IPS-20b (cell line): ENCODE results near the gene LLPH.

Experiments
- H3K27ac ChIP-seq: one replicate; pipeline ENCODE4 v1.5.1; 2013; ENCODE audit warnings: low read length
- H3K27me3 ChIP-seq: 2 replicates; pipeline ENCODE4 v1.6.1; 2013; ENCODE audit warnings: mild to moderate bottlenecking, low read length, inconsistent platforms; ENCODE audit not compliant: insufficient read depth
- H3K36me3 ChIP-seq: 2 replicates; pipeline ENCODE4 v1.6.1; 2013; ENCODE audit warnings: low read depth, mild to moderate bottlenecking, inconsistent platforms, low read length, moderate library complexity; ENCODE audit not compliant: insufficient read depth
- H3K4me1 ChIP-seq: 2 replicates; pipeline ENCODE4 v1.6.1; 2013; ENCODE audit warnings: mild to moderate bottlenecking, control low read depth, inconsistent platforms, low read length, moderate library complexity; ENCODE audit not compliant: insufficient read depth
- H3K4me3 ChIP-seq: 2 replicates; pipeline ENCODE4 v1.5.1; 2013; ENCODE audit warnings: mild to moderate bottlenecking, low read length, inconsistent platforms
- H3K9ac ChIP-seq: 2 replicates; pipeline ENCODE4 v1.6.1; 2013; ENCODE audit warnings: low read depth, mild to moderate bottlenecking, inconsistent platforms, low read length, moderate library complexity
- H3K9me3 ChIP-seq: 2 replicates; pipeline ENCODE4 v1.6.1; 2013; ENCODE audit warnings: mild to moderate bottlenecking, low read depth, low read length, inconsistent platforms; ENCODE audit not compliant: insufficient read depth

Gene LLPH

DNA sequence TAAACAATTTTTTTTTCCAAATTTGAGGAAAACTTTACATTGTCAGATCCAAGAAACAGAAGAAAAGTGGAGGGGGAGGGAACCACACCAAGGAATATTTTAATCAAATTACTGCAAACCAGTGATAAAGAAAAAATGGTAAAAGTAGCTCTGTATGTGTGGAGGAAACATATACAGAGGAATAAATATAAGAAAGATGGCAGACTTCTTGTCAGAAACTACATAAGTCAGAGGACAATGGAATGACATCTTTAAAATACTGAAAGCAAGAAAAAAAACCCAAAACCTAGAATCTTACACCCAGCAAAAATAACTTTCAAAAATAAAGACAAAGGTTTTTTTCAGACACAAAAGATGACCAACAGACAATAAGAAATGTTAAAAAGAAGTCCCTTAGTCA lies 10.2 kb upstream of the LLPH start:
- peaks cover 22% of the 10 kb centered on the region; the same call in 1 of the 2 replicates for H3K9me3 ChIP-seq
- peaks cover 8% of the 10 kb centered on the region; the same call in 1 of the 2 replicates for H3K4me1 ChIP-seq
- H3K4me3 ChIP-seq, result no peak overlapping the region
- no peak overlapping the region for H3K9ac ChIP-seq
- peaks cover 44% of the 10 kb centered on the region for H3K36me3 ChIP-seq
- no peaks in the 10 kb centered on the region for H3K27me3 ChIP-seq
- no peak overlapping the region for H3K27ac ChIP-seq

DNA sequence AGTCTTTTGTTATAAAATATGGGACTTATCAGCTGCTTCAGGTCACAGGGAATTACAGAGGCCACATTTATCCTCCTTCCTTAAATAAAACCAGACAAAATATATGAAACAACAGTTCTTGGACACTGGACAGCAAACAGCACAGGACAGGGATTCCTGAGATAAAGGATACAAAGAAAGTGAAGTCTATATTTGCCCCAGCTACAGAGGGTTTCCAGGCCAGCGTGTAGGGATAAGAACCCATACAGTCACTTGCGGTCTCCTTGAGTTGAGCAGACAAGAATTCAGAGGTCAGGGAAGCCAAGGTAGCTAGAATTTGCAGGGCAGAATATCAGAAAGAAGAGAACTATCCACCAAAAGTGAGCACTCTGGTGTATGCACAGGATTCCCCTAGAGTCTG lies 8.8 kb upstream of the LLPH start:
- Histone ChIP-seq H3K4me1 (no peaks in the 10 kb centered on the region), H3K27ac (no peak overlapping the region), H3K9me3 (peaks cover 22% of the 10 kb centered on the region; the same call in 1 of the 2 replicates), H3K27me3 (no peaks in the 10 kb centered on the region), H3K36me3 (peaks cover 44% of the 10 kb centered on the region), H3K9ac (no peak overlapping the region), H3K4me3 (no peak overlapping the region)

DNA sequence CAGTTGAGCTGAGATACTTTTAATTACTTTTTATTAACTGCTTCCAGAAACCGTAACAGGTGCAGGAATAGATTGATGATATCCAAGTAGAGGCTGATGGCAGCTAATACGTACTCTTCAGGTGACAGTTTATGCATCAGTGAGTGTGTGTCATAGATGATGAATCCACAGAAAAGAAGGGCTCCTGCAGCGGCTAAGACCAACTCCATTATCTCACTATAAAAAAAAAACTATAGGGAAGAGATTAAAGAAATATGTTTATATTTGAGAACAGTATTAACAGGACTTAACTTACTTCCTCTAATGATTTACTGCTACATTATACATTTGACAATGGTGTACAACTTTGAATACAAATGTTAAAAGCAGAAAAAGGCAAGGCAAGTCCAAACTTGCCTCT lies 7.4 kb upstream of the LLPH start:
- H3K9me3 ChIP-seq, result peaks cover 22% of the 10 kb centered on the region; the same call in 1 of the 2 replicates
- H3K4me1 ChIP-seq, result no peaks in the 10 kb centered on the region
- no peak overlapping the region for H3K27ac ChIP-seq
- H3K4me3 ChIP-seq, result no peak overlapping the region
- H3K9ac ChIP-seq, result no peak overlapping the region
- H3K36me3 ChIP-seq, result peaks cover 44% of the 10 kb centered on the region
- no peaks in the 10 kb centered on the region for H3K27me3 ChIP-seq

DNA sequence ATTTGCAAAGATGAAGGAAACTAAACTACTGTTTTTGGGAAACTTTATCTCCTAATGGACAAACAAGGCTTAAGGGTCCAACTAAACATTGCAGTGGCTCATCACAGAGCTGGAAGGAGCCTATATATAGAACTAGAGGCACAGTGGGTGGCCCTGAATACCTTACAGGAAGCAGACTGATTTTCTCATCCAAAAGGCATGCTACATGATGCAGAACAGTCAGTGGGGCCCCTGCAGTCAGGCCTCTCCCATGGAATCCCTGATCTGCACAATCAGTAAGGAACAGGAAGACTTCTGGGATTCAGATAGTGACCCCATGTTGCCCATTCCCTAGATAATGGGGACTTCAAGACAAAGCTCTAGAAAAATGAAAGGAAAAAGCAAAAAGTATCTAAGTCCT lies 1.9 kb upstream of the LLPH start:
- Histone ChIP-seq H3K27ac (no peak overlapping the region), H3K4me3 (no peak overlapping the region), H3K9me3 (no peaks in the 10 kb centered on the region), H3K4me1 (peaks cover 14% of the 10 kb centered on the region), H3K27me3 (no peaks in the 10 kb centered on the region), H3K36me3 (peaks cover 20% of the 10 kb centered on the region), H3K9ac (no peak overlapping the region)

DNA sequence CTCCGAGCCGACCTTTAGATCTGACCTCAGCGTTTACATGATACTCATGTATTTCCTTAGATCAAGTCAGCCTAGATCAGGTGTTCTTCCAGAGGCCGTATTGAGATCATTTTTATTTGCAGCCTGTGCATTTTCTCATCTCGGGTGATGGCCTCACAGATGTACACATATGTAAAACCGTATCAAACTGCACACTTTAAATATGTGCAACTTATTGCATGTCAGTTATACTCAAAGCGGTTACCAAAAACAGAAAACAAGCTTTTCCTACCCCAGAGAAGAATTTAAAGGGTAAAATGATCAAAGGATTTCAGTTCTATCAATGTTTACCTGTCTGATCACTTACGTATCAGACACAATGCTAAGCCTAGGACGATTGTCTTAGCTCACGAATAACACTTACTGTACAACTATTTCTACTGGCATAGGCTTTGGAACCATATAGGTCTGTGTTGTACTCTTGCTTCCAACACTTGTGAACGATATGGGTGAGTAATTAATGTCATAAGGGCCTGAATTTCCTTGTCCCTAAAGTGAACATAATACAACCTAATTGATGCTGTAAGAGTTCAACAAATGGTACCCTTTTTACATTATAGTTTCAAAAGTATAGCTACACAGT lies 628 bp upstream of the LLPH start:
- Histone ChIP-seq H3K9ac (peak overlapping the region; percentile 89), H3K27ac (peak overlapping the region; percentile 26), H3K36me3 (peaks cover 26% of the 10 kb centered on the region), H3K27me3 (no peaks in the 10 kb centered on the region), H3K4me1 (peaks cover 14% of the 10 kb centered on the region), H3K4me3 (peak overlapping the region; percentile 94), H3K9me3 (no peaks in the 10 kb centered on the region)

DNA sequence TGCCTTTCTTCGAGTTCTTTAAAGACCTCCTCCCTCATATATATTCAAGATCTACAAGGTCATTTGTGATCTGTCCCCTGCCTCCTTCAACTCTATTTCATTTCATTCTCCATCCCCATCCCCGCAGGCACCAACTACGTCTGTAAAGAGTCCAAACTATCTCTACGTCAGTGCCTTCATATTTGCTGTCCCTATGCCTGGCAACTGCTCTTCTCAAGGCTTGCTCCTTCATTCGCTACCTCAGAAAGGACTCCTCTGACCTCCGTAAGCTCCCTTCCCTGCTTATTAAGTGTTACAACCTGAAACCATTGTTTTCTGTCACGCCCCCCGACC lies 650 bp downstream of the LLPH start:
- peak overlapping the region; percentile 94 for H3K4me3 ChIP-seq
- H3K36me3 ChIP-seq, result peaks cover 34% of the 10 kb centered on the region
- no peaks in the 10 kb centered on the region for H3K9me3 ChIP-seq
- peak overlapping the region; percentile 62 for H3K27ac ChIP-seq
- no peaks in the 10 kb centered on the region for H3K27me3 ChIP-seq
- H3K4me1 ChIP-seq, result peaks cover 14% of the 10 kb centered on the region
- H3K9ac ChIP-seq, result peak overlapping the region; percentile 89

DNA sequence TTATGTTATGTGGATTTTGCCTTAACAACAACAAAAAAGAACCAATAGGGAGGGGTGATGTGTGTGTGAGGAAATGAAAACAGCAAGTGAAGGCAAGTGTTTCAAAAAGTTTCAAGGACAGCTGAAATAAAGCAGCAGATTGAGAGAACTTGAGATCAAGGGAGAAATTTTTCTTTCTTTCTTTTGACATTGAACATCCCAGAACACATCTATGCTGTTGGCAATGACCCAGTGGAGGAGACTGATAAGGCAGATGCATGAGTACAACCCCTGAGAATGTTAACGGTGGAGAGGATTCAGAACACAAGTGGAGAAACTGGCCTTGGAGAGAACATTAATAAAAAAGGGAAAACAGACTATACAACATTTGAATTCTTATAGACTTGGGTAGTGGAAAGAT lies 2.9 kb downstream of the LLPH start:
- peaks cover 57% of the 10 kb centered on the region for H3K36me3 ChIP-seq
- peaks cover 11% of the 10 kb centered on the region for H3K4me1 ChIP-seq
- H3K9me3 ChIP-seq, result no peaks in the 10 kb centered on the region
- H3K9ac ChIP-seq, result no peak overlapping the region
- no peak overlapping the region for H3K4me3 ChIP-seq
- no peak overlapping the region for H3K27ac ChIP-seq
- no peaks in the 10 kb centered on the region for H3K27me3 ChIP-seq

DNA sequence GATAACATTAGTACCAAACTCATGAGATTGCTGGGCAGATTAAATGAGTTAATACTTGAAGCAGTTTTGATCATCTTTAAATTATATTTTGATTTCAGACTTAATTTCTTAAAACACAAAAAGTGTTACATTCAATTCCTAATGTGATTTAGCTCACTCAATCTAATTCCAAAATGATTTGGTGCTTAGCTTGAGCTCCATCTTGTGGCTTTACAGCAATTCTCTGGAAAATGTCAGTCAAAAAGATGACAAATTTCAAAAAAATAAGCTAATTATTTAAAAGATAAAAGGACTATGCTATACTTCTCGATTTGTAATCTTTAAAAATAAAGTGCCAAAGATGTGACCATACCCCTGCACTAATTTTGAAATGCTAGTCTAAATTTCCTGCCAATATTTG lies 10.1 kb downstream of the LLPH start:
- Histone ChIP-seq H3K9me3 (no peaks in the 10 kb centered on the region), H3K9ac (no peak overlapping the region), H3K4me3 (no peak overlapping the region), H3K36me3 (peaks cover 36% of the 10 kb centered on the region), H3K4me1 (no peaks in the 10 kb centered on the region), H3K27ac (no peak overlapping the region), H3K27me3 (no peaks in the 10 kb centered on the region)

DNA sequence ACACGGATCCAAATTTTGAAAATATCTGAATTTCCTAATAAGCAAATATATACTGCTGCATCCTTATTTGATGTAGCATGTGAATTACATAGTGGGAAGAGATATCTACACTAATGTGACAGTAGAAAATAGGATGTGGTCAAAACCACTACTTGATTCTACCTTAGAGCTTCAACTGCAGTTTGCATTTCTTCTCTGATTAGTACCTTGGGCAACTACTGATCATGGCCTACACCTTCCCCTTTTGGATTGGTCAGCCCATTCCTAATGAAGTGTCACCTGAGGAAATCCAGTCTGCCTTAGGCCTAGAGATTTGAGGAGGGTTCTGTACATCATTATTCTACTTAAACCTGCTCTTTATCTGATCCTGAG lies 10.7 kb downstream of the LLPH start:
- Histone ChIP-seq H3K4me3 (no peak overlapping the region), H3K27me3 (no peaks in the 10 kb centered on the region), H3K27ac (no peak overlapping the region), H3K36me3 (peaks cover 30% of the 10 kb centered on the region), H3K9me3 (no peaks in the 10 kb centered on the region), H3K9ac (no peak overlapping the region), H3K4me1 (no peaks in the 10 kb centered on the region)

DNA sequence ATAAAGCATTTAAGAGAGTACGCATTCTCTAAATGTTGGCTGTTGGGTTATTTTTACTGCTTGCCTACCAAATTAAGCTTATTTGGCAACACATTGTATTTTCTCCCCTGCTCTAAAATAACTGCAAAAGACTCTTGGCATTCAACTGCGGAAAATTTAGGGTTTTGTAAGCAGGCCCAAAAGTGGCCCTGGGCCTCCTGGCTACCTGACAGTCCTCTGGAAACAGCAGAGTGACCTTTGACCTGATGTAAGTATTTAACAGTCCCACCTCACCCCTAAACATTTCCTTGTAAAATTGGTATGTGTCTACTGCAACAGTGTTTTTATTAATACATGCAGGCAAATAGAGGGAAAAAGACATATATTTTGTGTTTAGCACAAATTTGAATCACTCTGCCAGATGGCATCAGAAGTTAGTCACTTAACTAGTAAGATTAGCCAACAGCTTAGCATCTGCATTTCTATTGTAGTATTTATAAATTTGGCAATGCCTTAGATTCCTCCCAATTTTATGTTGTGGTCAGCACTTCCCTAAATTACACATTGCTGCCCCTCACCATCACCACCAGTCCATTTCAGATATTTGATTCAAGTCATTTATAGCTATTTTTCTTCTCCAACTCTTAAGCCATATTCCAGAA lies 11.2 kb downstream of the LLPH start:
- Histone ChIP-seq H3K4me1 (no peaks in the 10 kb centered on the region), H3K27ac (no peak overlapping the region), H3K36me3 (peaks cover 25% of the 10 kb centered on the region), H3K9ac (no peak overlapping the region), H3K4me3 (no peak overlapping the region), H3K9me3 (no peaks in the 10 kb centered on the region), H3K27me3 (no peaks in the 10 kb centered on the region)

DNA sequence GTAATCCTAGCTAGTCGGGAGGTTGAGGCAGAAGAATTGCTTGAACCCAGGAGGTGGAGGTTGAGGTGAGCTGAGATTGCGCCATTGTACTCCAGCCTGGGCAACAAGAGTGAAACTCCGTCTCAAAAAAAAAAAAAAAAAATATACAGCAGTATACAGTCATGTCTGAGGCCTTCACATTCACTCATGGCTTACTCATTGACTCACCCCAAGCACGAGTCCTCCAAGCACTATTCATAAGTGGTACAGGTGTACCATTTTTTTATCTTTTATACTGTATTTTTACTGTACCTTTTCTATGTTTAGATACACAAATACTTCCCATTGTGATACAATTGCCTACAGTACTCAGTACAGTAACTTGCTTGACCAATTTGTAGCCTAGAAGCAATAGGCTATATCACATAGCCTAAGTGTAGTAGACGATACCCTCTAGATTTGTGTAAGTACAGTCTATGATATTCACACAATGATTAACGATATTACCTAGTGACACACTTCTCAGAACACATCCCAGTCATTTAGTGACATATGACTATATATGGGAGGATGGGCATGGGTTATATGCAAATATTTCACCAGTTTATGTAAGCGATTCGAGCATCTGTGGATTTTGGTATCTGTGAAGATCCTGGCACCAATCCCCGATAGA lies 12.2 kb downstream of the LLPH start:
- Histone ChIP-seq H3K27me3 (no peaks in the 10 kb centered on the region), H3K27ac (no peak overlapping the region), H3K4me3 (no peak overlapping the region)

DNA sequence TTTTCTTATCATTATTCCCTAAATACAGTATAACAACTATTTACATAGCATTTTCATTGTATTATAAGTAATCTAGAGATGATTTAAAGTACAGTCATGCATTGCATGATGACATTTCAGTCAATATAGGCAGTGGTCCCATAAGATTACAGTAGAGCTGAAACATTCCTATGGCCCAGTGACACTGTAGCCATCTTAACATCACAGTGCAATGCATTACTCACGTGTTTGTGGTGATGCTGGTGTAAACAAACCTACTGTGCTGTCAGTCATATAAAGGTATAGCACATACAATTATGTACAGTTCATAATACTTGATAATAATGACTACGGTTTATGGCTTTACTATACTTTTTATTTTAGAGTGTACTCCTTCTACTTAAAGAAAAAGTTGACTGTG lies 13.3 kb downstream of the LLPH start:
- Histone ChIP-seq H3K27ac (no peak overlapping the region), H3K9me3 (no peaks in the 10 kb centered on the region), H3K4me1 (no peaks in the 10 kb centered on the region), H3K9ac (no peak overlapping the region), H3K4me3 (no peak overlapping the region), H3K27me3 (no peaks in the 10 kb centered on the region), H3K36me3 (peaks cover 4% of the 10 kb centered on the region)

More for the DNA sequence above, 12.2 kb downstream of the LLPH start:
- Histone ChIP-seq H3K9ac (no peak overlapping the region), H3K36me3 (peaks cover 15% of the 10 kb centered on the region), H3K9me3 (no peaks in the 10 kb centered on the region), H3K4me1 (no peaks in the 10 kb centered on the region)
